HG03196 (cell line): ENCODE data around the gene CORIN.
"Not testable (repeated sequence)": the region's sequence is repeated elsewhere in the genome, so short reads cannot be mapped to it uniquely, and the experiment has no call there.

ENCODE experiments used
- ATAC-seq: cut with Tn5 transposase; IDR thresholded peaks from one replicate; pipeline ENCODE4 v1.9.1; 2021; ENCODE audit not compliant: unreplicated experiment

CORIN gene

DNA sequence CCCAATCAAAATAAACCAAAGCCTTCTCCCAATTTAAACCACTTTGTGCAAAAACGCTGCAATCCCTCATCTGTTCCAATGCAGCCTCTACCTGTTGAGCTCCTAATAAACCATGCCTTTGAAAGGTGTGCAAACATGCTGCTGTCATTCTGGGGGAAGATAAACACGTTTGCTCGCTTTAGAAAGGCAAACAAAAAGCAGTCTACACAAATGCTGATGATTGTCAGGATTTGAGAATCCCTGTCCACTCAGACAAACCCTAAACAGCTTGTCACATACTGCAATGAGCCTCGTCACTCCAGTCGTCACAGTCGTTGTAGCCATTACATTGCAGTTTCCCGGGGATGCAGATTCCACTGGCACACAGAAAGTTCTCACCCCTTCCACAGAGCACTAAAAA is 145.2 kb downstream of the CORIN start:
- no peak for ATAC-seq

- not testable (repeated sequence) for ATAC-seq
These were observed 146.0 kb downstream of the CORIN start for GRCh38 chr4:47691757-47692383.

DNA sequence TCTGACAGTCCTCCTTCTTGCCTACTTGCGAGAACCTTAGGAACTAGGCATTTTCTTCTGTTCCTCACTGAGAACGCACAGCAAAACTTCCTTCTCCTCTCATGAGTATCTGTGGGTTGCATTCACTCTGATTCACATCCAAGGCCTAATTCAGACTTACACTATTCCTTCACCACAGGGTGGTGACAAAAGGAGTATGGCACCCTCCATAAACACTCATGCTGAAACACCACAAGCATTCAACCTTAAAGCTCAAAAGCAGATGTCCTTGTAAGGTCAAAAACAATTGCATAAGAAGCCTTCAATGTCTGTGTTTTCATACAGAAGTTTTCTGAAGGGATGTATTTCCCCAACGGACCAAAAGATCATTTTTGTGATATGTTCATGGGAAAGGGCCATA is 147.3 kb downstream of the CORIN start:
- no peak for ATAC-seq

DNA sequence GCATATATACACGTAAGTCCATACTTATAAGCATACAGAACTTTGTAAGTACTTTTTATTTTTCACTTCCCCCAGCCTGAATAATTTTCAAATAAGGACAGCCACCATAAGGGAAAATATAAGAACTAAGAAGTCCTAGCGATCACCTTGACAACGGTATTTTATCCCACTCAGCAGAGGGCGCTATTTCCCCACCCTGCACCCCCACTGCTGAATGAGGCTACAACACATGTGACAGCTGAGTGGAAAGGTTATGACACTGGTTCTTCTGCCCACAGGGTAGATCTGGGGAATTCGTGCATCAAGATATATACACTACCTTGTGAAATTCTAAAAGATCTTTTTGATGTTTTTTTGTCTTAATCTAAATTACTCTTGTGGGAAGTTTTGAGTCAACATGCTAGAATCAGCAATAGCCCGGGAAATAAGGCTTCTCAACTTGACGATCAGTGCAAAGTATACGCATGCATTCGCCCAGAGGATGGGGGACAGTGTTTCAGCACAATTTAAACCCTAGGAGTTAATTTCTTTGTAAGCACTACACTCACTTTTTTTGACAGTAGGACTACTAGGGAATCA is 151.5 kb downstream of the CORIN start:
- ATAC-seq: peak; percentile 60

- no peak for ATAC-seq
These were observed 162.1 kb downstream of the CORIN start for GRCh38 chr4:47675806-47676205.

- ATAC-seq: no peak
These were observed 163.7 kb downstream of the CORIN start for GRCh38 chr4:47674144-47674543.

- no peak for ATAC-seq
These were observed 165.2 kb downstream of the CORIN start for GRCh38 chr4:47672696-47673095.

- ATAC-seq: no peak
These were observed 167.9 kb downstream of the CORIN start for GRCh38 chr4:47669946-47670345.

- ATAC-seq: peak; percentile 59
These were observed 169.0 kb downstream of the CORIN start for GRCh38 chr4:47668810-47669408.

DNA sequence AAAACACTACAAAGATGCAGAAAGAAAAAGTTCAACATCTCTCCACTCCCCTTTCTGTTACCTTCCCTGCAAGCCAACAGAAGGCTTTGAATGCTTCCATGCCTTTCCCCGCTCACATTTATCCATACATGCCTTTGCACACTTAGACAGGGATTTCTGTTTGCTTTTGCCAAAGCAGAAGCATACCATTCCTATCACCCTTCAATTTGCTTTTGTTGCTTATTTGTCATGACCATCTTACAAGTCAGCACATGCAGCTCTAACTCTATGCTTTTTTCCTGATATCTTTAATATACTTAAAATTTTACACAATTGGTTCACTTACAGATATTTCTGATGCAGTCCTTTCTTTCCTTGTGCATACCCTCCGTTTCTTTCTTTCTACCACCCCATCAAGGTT is 169.6 kb downstream of the CORIN start:
- no peak for ATAC-seq

GRCh38 chr4:47667552-47667951 is 170.3 kb downstream of the CORIN start:
- ATAC-seq: no peak

GRCh38 chr4:47664051-47664826 is 173.6 kb downstream of the CORIN start:
- ATAC-seq: no peak

DNA sequence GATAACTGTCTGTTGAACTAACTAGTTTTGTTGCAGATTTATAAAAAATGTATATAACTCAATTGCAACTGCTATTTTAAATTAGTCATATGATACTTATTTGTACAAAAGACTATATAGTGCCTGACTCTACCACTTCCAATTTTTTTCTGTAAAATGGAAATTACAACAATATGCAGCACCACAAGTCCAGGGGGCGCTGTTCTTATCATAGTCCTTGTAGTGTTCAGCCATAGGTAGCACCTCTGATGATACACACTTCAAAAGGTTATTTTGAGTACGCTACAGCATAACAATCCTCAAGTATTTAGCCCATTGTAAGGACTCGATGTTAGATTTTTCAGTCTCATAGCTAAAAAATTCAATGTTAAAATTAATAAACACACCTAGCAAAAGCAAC is 174.9 kb downstream of the CORIN start:
- no peak for ATAC-seq

DNA sequence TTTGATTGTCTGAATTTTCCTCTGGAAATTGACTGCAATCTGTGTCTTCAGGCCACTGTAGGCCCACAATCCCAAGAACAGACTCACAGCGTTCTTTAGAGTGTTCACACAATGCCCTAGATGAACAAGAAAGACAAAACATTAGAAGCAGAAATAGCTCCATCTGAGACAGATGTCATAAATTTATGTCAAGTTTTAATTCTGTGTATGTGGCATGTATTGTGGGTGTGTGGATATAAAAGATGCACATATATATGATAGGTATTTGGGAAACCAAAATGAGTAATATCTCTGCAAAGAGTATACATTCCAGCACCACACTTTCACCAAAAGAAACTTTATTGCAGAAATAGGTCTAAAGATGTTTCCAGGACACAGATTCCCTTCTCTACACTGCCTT is 176.1 kb downstream of the CORIN start:
- no peak for ATAC-seq

DNA sequence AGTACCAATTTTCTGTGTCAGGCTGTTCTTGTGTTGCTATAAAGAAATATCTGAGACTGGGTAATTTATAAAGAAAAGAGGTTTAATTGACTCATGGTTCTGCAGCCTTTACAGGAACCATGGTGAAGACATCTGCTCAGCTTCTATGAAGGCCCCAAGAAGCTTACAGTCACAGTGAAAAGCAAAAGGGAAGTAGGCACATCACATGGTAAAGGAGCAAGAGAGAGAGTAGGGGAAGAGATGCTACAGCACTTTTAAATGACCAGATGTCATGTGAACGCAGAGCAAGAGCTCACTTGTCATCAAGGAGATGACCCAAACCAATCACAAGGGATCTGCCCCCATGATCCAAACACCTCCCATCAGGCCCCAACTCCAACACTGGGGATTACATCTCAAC is 178.5 kb downstream of the CORIN start:
- no peak for ATAC-seq

DNA sequence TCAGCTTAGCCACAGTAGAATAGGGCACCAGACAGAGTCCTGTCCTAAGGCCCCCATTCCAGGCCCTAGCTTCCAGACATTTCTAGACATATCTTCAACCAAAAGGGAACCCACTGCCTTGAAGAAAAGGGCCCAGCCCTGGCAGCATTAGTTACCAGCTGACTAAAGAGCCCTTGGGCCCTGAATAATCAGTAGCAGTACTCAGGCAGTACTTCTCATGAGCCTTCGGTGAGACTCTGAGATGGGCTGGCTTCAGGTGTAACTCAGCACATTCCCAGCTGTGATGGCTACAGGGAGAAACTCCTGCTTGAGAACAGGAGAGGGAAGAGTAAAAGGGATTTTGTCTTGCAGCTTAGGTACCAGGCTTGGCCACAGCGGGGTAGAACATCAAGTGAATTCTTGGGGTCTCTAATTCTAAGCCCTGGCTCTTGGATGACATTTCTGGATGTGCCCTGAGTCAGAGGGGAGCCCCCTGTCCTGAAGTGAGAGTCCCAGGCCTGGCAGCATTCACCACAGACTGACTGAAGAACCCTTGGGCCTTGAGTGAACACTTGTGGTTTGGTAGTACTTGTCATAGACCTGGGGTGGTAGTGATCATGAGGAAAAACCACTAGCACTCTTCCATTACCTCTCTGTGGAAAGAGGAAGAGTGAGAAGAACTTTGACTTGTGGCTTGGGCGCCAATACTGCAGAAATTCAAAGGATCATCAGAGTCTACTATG is 182.7 kb downstream of the CORIN start:
- ATAC-seq: no peak

DNA sequence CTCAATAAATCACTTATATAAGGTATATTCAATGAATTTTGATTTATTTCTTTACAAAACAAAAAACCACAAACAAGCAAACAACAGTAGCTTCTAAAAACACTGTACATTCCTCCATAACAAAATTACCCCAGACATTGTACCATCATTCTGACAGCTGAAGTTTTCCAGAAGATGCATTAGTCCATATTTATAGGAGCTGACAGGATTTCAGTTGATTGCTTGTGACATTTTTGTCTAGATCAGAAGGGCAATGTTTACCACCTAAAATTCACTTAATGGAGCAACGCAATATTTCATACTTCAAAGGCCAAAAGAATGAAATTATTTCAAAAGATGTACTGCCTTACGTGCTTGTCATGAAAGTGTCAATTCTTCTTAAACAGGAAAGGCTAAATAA is 185.8 kb downstream of the CORIN start:
- ATAC-seq: no peak

- no peak for ATAC-seq
These were observed 186.6 kb downstream of the CORIN start for GRCh38 chr4:47651231-47651630.

DNA sequence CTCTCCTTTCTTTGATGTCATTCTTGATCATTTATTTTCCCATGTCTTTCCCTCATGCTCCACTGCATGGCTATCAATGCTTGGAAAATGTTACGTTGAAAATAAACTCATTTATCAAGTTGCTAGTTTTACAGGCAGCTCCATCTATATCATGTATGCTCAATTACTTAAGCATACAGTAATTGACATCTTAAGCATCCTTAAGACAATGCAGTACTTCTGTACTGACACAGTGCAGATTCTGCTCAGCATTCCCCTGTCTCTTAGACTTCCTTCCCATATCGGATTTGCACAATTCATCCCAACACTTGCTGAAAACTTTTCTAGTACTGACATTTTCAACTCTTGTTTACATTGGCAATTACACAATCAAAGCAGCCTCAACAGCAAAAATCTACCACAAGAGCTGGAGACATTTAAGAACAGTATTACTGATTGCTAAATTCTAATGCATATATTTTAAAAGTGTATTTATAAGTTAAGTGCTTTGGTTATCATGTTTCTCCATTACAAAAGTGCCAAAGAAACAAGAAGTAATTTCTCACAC is 187.2 kb downstream of the CORIN start:
- ATAC-seq: no peak

DNA sequence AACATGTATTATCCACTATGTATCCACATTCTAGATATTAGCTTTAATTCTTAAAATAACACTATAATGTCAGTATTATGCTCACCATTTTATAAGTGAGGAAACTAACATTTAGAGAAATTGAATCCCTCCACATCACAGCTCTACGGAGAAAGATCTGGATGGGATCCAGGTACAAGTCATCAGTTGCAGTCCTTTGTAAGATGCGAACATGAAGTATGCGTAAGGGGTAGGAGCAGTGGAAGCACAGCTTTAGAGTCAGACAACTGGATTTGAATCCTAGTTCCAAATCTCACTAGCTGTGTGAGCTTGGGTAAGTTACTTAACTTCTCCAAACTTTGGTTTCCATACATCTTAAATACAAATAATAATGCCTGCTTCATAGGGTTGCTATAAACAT is 190.3 kb downstream of the CORIN start:
- no peak for ATAC-seq

GRCh38 chr4:47647029-47647428 is 190.8 kb downstream of the CORIN start:
- no peak for ATAC-seq
